HepG2 (cell line): Measurements from ENCODE around the gene ADARB2. TPM values are rescaled to one million over a fixed set of nuclear protein-coding genes. Genes with fewer than 3 reads are reported as not detected.
A peak's percentile ranks its signal among the peaks of the same experiment; 100 is the strongest.

ENCODE experiments used
- FOSL2 ChIP-seq: sonication (generic); formaldehyde crosslinking; IDR thresholded peaks from 2 replicates; pipeline ENCODE4 v1.4.0; 2020; ENCODE audit warnings: missing genetic modification reagents
- FOXA3 ChIP-seq: IDR thresholded peaks from 2 replicates; pipeline ENCODE4 v1.6.1; 2016; ENCODE audit warnings: missing genetic modification reagents, missing compliant biosample characterization
- HIVEP1 ChIP-seq: sonication (generic); formaldehyde crosslinking; IDR thresholded peaks from 2 replicates; pipeline ENCODE4 v1.4.0; 2020; ENCODE audit warnings: mild to moderate bottlenecking, missing genetic modification reagents
- MED8 ChIP-seq: sonication (generic); formaldehyde crosslinking; IDR thresholded peaks from 2 replicates; pipeline ENCODE4 v1.8.1; 2023; ENCODE audit warnings: mild to moderate bottlenecking, missing genetic modification reagents; ENCODE audit not compliant: insufficient replicate concordance
- NR2F2 ChIP-seq: IDR thresholded peaks from 2 replicates; pipeline ENCODE4 v1.6.1; 2012; ENCODE audit warnings: low read depth, inconsistent platforms, borderline replicate concordance
- POLR2A ChIP-seq, 2 experiments: IDR thresholded peaks; 2 replicates each; pipeline ENCODE4 v1.6.1; 2011; ENCODE audit warnings: low read depth in 2 of 2, low read length in 2 of 2, mild to moderate bottlenecking in 1 of 2, moderate library complexity in 1 of 2; ENCODE audit not compliant: insufficient read depth in 1 of 2
- PTBP1 ChIP-seq: fragments of 200-400 bp; formaldehyde crosslinking; IDR thresholded peaks from 2 replicates; pipeline ENCODE4 v1.6.1; 2018; ENCODE audit warnings: low read length, low read depth; ENCODE audit not compliant: poor library complexity, severe bottlenecking
- RNF219 ChIP-seq: sonication (generic); formaldehyde crosslinking; IDR thresholded peaks from 2 replicates; pipeline ENCODE4 v1.5.0; 2020; ENCODE audit warnings: mild to moderate bottlenecking, missing genetic modification reagents
- SMAD3 ChIP-seq: sonication (generic); formaldehyde crosslinking; IDR thresholded peaks from 2 replicates; pipeline ENCODE4 v1.4.0; 2020; ENCODE audit warnings: missing genetic modification reagents
- SMAD9 ChIP-seq: sonication (generic); formaldehyde crosslinking; IDR thresholded peaks from 2 replicates; pipeline ENCODE4 v1.5.1; 2020; ENCODE audit warnings: mild to moderate bottlenecking, missing genetic modification reagents
- TEAD3 ChIP-seq: optimal IDR thresholded peaks from 2 replicates; pipeline ENCODE3; 2016; ENCODE audit warnings: borderline replicate concordance
- TFDP1 ChIP-seq: IDR thresholded peaks from 2 replicates; pipeline ENCODE4 v1.6.1; 2016; ENCODE audit warnings: missing compliant biosample characterization, missing genetic modification reagents, borderline replicate concordance
- ZBTB2 ChIP-seq: sonication (generic); formaldehyde crosslinking; IDR thresholded peaks from 2 replicates; pipeline ENCODE4 v1.8.0; 2022; ENCODE audit warnings: low read depth, missing genetic modification reagents
- ZBTB7B ChIP-seq: sonication (generic); formaldehyde crosslinking; IDR thresholded peaks from 2 replicates; pipeline ENCODE4 v1.4.0; 2020; ENCODE audit warnings: missing genetic modification reagents
- ZFP90 ChIP-seq: sonication (generic); formaldehyde crosslinking; IDR thresholded peaks from 2 replicates; pipeline ENCODE4 v1.8.0; 2022; ENCODE audit warnings: missing genetic modification reagents, mild to moderate bottlenecking, inconsistent platforms, borderline replicate concordance
- ZNF224 ChIP-seq: sonication (generic); formaldehyde crosslinking; IDR thresholded peaks from 2 replicates; pipeline ENCODE4 v1.5.0; 2020; ENCODE audit warnings: mild to moderate bottlenecking, missing genetic modification reagents
- ZNF432 ChIP-seq: sonication (generic); formaldehyde crosslinking; IDR thresholded peaks from 2 replicates; pipeline ENCODE4 v1.5.0; 2020; ENCODE audit warnings: missing genetic modification reagents, mild to moderate bottlenecking, borderline replicate concordance
- ZNF597 ChIP-seq: sonication (generic); formaldehyde crosslinking; IDR thresholded peaks from 2 replicates; pipeline ENCODE4 v1.5.0; 2020; ENCODE audit warnings: missing genetic modification reagents
- polyA plus RNA-seq, 8 experiments: library from polyadenylated mRNA; depleted of rRNA in 3 of 8; stranded (reverse) in 7 of 8; unstranded in 1 of 8; fragments of >200 nt; fragmentation: Illumina TruSeq in 4 of 8; extraction: Trizol in 4 of 8; gene quantifications; 2 replicates each; pipeline versions ENCODE4 v1.2.1 to v1.2.3, GENCODE V29; 2011 to 2016; ENCODE audit warnings: low read depth in 4 of 8, missing spikeins in 1 of 8, mixed read lengths in 1 of 8; ENCODE audit not compliant: insufficient read depth in 1 of 8
- total RNA-seq, 5 experiments: library from RNA; depleted of rRNA; stranded (reverse); fragments of >200 nt; fragmentation: Illumina TruSeq; extraction: Trizol; gene quantifications; 2 replicates each; pipeline ENCODE4 v1.2.3, GENCODE V29; 2016; ENCODE audit warnings: low read depth in 1 of 5

The ADARB2 gene
- total and polyA plus RNA-seq, 2 of the 13 experiments (the other 11 are each of a cell fraction or from before 2014, with no cell fraction given) = not detected

GRCh38 chr10:1369665-1370064 lies 367.7 kb downstream of the ADARB2 start (continued):
- no peak for TF ChIP-seq SMAD9
- no peak for TF ChIP-seq HIVEP1
- no peak for TF ChIP-seq POLR2A (IDR thresholded peaks at IDR 0.05; ENCODE audit: insufficient read depth in 1 of 2, low read depth in 2 of 2, low read length in 2 of 2)
- 0 out of 2 replicates have a peak, but pooled peaks have one; percentile 21 for TF ChIP-seq ZBTB7B (CRISPR knock-in tag)
- TF ChIP-seq ZFP90 (CRISPR knock-in tag) = no peak
- TF ChIP-seq RNF219 (CRISPR knock-in tag) = no peak
- no peak for TF ChIP-seq ZNF224 (CRISPR knock-in tag)
- TF ChIP-seq NR2F2 = no peak
- TF ChIP-seq TEAD3 (CRISPR knock-in tag) = peak; percentile 63
- peak; percentile 55; the same call in 1 of the 2 replicates for TF ChIP-seq TFDP1 (CRISPR knock-in tag)
- peak; percentile 86 for TF ChIP-seq FOSL2 (CRISPR knock-in tag)
- no peak for TF ChIP-seq PTBP1
- no peak for TF ChIP-seq FOXA3 (CRISPR knock-in tag)
- TF ChIP-seq ZNF597 (CRISPR knock-in tag) = no peak
- TF ChIP-seq ZNF432 (CRISPR knock-in tag) = no peak
- no peak for TF ChIP-seq ZBTB2 (CRISPR knock-in tag)
- TF ChIP-seq MED8 (CRISPR knock-in tag) = no peak
- no peak for TF ChIP-seq SMAD3
- TF ChIP-seq, all 625 proteins: peak for 61
